GM23338 (cell line): ENCODE measurements around the gene CCDC197. TPM values are rescaled to one million over a fixed set of nuclear protein-coding genes. Genes with fewer than 3 reads are reported as not detected.

ENCODE experiments used
- ATAC-seq: fragments of 200-7000 bp; cut with Tn5 transposase; 3 replicates; pipeline ENCODE4 v1.9.1; 2020
- DNase-seq: peaks from one replicate; pipeline ENCODE4 v3.0.0-alpha.2; 2015; ENCODE audit warnings: low spot score
- H2AFZ ChIP-seq: fragments of 200-600 bp; sonication (generic); 2 replicates; pipeline ENCODE4 v1.8.0; 2016; ENCODE audit warnings: antibody characterized with exemption, mild to moderate bottlenecking, moderate library complexity
- H3F3A ChIP-seq: fragments of 200-600 bp; sonication (generic); replicated peaks from 2 replicates; pipeline ENCODE4 v1.8.0; 2017; ENCODE audit warnings: antibody characterized with exemption, mixed run types, low read depth
- H3K27ac ChIP-seq: fragments of 200-600 bp; sonication (generic); 2 replicates; pipeline ENCODE4 v1.6.1; 2016; ENCODE audit warnings: low read depth
- H3K27me3 ChIP-seq: fragments of 200-600 bp; sonication (generic); 2 replicates; pipeline ENCODE4 v1.8.0; 2016; ENCODE audit warnings: mild to moderate bottlenecking, mixed run types, moderate library complexity; ENCODE audit not compliant: insufficient read depth
- H3K36me3 ChIP-seq: fragments of 200-600 bp; sonication (generic); 2 replicates; pipeline ENCODE4 v1.8.0; 2016; ENCODE audit warnings: mild to moderate bottlenecking; ENCODE audit not compliant: insufficient read depth
- H3K4me1 ChIP-seq: fragments of 200-600 bp; sonication (generic); 2 replicates; pipeline ENCODE4 v1.8.0; 2016; ENCODE audit warnings: mild to moderate bottlenecking, moderate library complexity; ENCODE audit not compliant: insufficient read depth
- H3K4me2 ChIP-seq: fragments of 200-600 bp; sonication (generic); 2 replicates; pipeline ENCODE4 v1.7.1; 2017; ENCODE audit warnings: mixed run types
- H3K4me3 ChIP-seq: fragments of 200-600 bp; sonication (generic); 2 replicates; pipeline ENCODE4 v1.6.1; 2016; ENCODE audit warnings: mixed run types
- H3K79me2 ChIP-seq: fragments of 200-600 bp; sonication (generic); replicated peaks from 2 replicates; pipeline ENCODE4 v1.8.0; 2017; ENCODE audit warnings: mild to moderate bottlenecking; ENCODE audit not compliant: insufficient read depth
- H3K9me2 ChIP-seq: fragments of 200-600 bp; sonication (generic); 2 replicates; pipeline ENCODE4 v1.8.0; 2017; ENCODE audit not compliant: insufficient read depth
- H4K20me1 ChIP-seq: fragments of 200-600 bp; sonication (generic); replicated peaks from 2 replicates; pipeline ENCODE4 v1.8.0; 2017; ENCODE audit warnings: mild to moderate bottlenecking; ENCODE audit not compliant: insufficient read depth
- H3K27ac Mint-ChIP-seq: 2 replicates; pipeline ENCODE4 v1.8.0; 2020; ENCODE audit warnings: inconsistent platforms, mild to moderate bottlenecking, moderate library complexity, mixed read lengths
- H3K27me3 Mint-ChIP-seq: 3 replicates; pipeline ENCODE4 v1.8.0; 2022; ENCODE audit warnings: low read depth, mild to moderate bottlenecking, moderate library complexity, mixed read lengths, inconsistent platforms; ENCODE audit not compliant: insufficient read depth, poor library complexity
- H3K36me3 Mint-ChIP-seq: 3 replicates; pipeline ENCODE4 v1.8.0; 2021; ENCODE audit warnings: low read depth, mild to moderate bottlenecking, inconsistent platforms, moderate library complexity, mixed read lengths
- H3K4me1 Mint-ChIP-seq: 3 replicates; pipeline ENCODE4 v1.8.0; 2020; ENCODE audit warnings: mild to moderate bottlenecking, inconsistent platforms, mixed read lengths
- H3K4me3 Mint-ChIP-seq: 3 replicates; pipeline ENCODE4 v1.8.0; 2021; ENCODE audit warnings: moderate library complexity, mild to moderate bottlenecking, inconsistent platforms, mixed read lengths
- H3K9me3 Mint-ChIP-seq: 3 replicates; pipeline ENCODE4 v1.8.0; 2020; ENCODE audit warnings: moderate library complexity, mild to moderate bottlenecking, inconsistent platforms, mixed read lengths
- CREB1 ChIP-seq: fragments of 250-450 bp; sonication (Bioruptor Pico); IDR thresholded peaks from 2 replicates; pipeline ENCODE4 v1.5.0; 2020; ENCODE audit warnings: low read depth, mild to moderate bottlenecking, moderate library complexity
- CTCF ChIP-seq, 2 experiments: fragments of 200-600 bp in 1 of 2; sonication (generic) in 1 of 2; conservative IDR thresholded peaks; 2 replicates each; pipeline versions ENCODE4 v1.5.1 to v1.6.1; 2016 to 2017; ENCODE audit warnings: antibody characterized with exemption in 2 of 2, low read depth in 2 of 2, mild to moderate bottlenecking in 2 of 2, moderate library complexity in 1 of 2
- ETS1 ChIP-seq: IDR thresholded peaks from 2 replicates; pipeline ENCODE4 v1.6.1; 2016; ENCODE audit warnings: antibody characterized with exemption
- EZH2 ChIP-seq: fragments of 200-600 bp; sonication (generic); IDR thresholded peaks from one replicate; pipeline ENCODE4 v1.8.0; 2017; ENCODE audit warnings: antibody characterized with exemption, mild to moderate bottlenecking, low read depth; ENCODE audit not compliant: unreplicated experiment
- EZH2phosphoT487 ChIP-seq: fragments of 200-600 bp; sonication (generic); IDR thresholded peaks from one replicate; pipeline ENCODE4 v1.8.1; 2018; ENCODE audit warnings: antibody characterized with exemption; ENCODE audit not compliant: unreplicated experiment
- JUNB ChIP-seq: IDR thresholded peaks from one replicate; pipeline ENCODE4 v1.6.1; 2016; ENCODE audit warnings: antibody characterized with exemption; ENCODE audit not compliant: unreplicated experiment
- NANOG ChIP-seq: IDR thresholded peaks from 2 replicates; pipeline ENCODE4 v1.6.1; 2016; ENCODE audit warnings: antibody characterized with exemption, borderline replicate concordance
- POLR2AphosphoS5 ChIP-seq: IDR thresholded peaks from 2 replicates; pipeline ENCODE4 v1.6.1; 2016; ENCODE audit warnings: antibody characterized with exemption, low read depth
- REST ChIP-seq: IDR thresholded peaks from one replicate; pipeline ENCODE4 v1.6.1; 2018; ENCODE audit warnings: antibody characterized with exemption; ENCODE audit not compliant: unreplicated experiment
- STAT1 ChIP-seq: IDR thresholded peaks from one replicate; pipeline ENCODE4 v1.6.1; 2016; ENCODE audit warnings: antibody characterized with exemption; ENCODE audit not compliant: unreplicated experiment
- ZNF114 ChIP-seq: fragments of 250-450 bp; sonication (Bioruptor Pico); IDR thresholded peaks from 2 replicates; pipeline ENCODE4 v1.5.0; 2020; ENCODE audit warnings: mild to moderate bottlenecking, moderate library complexity
- ZNF331 ChIP-seq: fragments of 250-450 bp; sonication (Bioruptor Pico); IDR thresholded peaks from 2 replicates; pipeline ENCODE4 v1.5.0; 2020; ENCODE audit warnings: low read depth, mild to moderate bottlenecking, moderate library complexity
- ZNF462 ChIP-seq: fragments of 250-450 bp; sonication (Bioruptor Pico); IDR thresholded peaks from 2 replicates; pipeline ENCODE4 v1.5.0; 2020; ENCODE audit warnings: mild to moderate bottlenecking, moderate library complexity
- polyA plus RNA-seq: library from polyadenylated mRNA; unstranded; fragments of >200 nt; fragmentation: Nextera tagmentation; extraction: Ambion mirVana; gene quantifications from 2 replicates; pipeline ENCODE4 v1.2.1, GENCODE V29; 2016
- total RNA-seq: library from RNA; depleted of rRNA; stranded (reverse); fragments of >200 nt; shearing (Covaris generic); gene quantifications from 2 replicates; pipeline ENCODE4 v1.2.3, GENCODE V29; 2014

The CCDC197 gene
- total and polyA plus RNA-seq, 2 experiments from 2014 or later = not detected

- no peak for ATAC-seq
- H3K27ac Mint-ChIP-seq = no peak overlapping the region
- Histone ChIP-seq H3K27ac (no peak overlapping the region), H3K4me2 (no peak overlapping the region), H3K9me2 (no peaks in the 10 kb centered on the region), H2AFZ (no peak overlapping the region), H3K36me3 (peaks cover 20% of the 10 kb centered on the region), H4K20me1 (peaks cover 3% of the 10 kb centered on the region), H3K4me3 (no peak overlapping the region), H3K79me2 (no peaks in the 10 kb centered on the region), H3F3A (no peaks in the 10 kb centered on the region), H3K4me1 (no peaks in the 10 kb centered on the region), H3K27me3 (no peaks in the 10 kb centered on the region)
- H3K27me3 Mint-ChIP-seq = peaks cover 6% of the 10 kb centered on the region
- peaks cover 10% of the 10 kb centered on the region; the same call in 2 of the 3 replicates for H3K4me1 Mint-ChIP-seq
- TF ChIP-seq STAT1 (no peak), POLR2AphosphoS5 (no peak), ZNF331 (CRISPR knock-in tag) (no peak), REST (no peak), CREB1 (CRISPR knock-in tag) (no peak), ZNF114 (CRISPR knock-in tag) (no peak), EZH2phosphoT487 (no peak), ETS1 (no peak), ZNF462 (CRISPR knock-in tag) (no peak), EZH2 (no peak), JUNB (no peak), CTCF (conservative IDR thresholded peaks at IDR 0.05; ENCODE audit: low read depth in 2 of 2) (no peak), NANOG (no peak)
- H3K4me3 Mint-ChIP-seq = no peak overlapping the region
- H3K36me3 Mint-ChIP-seq = peaks cover 76% of the 10 kb centered on the region
- DNase-seq = no peak
- no peaks in the 10 kb centered on the region for H3K9me3 Mint-ChIP-seq
Measured at GRCh38 chr14:94050231-94050880, 53.3 kb downstream of the CCDC197 start.
